GM10266 (cell line): ENCODE measurements around the gene PRSS21.

Source experiments
- DNase-seq: peaks from one replicate; pipeline ENCODE4 v3.0.0; 2012; ENCODE audit errors: extremely low spot score
- TF ChIP-seq, protein P1 (sequence below): IDR thresholded peaks from 2 replicates; pipeline ENCODE4 v1.5.1; 2012; ENCODE audit warnings: mild to moderate bottlenecking, low read depth; ENCODE audit not compliant: control insufficient read depth, insufficient read depth; ENCODE audit errors: missing control alignments

Gene PRSS21

GRCh38 chr16:2787961-2788360 is 29.1 kb upstream of the PRSS21 start:
- no peak for DNase-seq

GRCh38 chr16:2790631-2791030 is 26.4 kb upstream of the PRSS21 start:
- DNase-seq, result no peak
- TF ChIP-seq, protein P1, sequence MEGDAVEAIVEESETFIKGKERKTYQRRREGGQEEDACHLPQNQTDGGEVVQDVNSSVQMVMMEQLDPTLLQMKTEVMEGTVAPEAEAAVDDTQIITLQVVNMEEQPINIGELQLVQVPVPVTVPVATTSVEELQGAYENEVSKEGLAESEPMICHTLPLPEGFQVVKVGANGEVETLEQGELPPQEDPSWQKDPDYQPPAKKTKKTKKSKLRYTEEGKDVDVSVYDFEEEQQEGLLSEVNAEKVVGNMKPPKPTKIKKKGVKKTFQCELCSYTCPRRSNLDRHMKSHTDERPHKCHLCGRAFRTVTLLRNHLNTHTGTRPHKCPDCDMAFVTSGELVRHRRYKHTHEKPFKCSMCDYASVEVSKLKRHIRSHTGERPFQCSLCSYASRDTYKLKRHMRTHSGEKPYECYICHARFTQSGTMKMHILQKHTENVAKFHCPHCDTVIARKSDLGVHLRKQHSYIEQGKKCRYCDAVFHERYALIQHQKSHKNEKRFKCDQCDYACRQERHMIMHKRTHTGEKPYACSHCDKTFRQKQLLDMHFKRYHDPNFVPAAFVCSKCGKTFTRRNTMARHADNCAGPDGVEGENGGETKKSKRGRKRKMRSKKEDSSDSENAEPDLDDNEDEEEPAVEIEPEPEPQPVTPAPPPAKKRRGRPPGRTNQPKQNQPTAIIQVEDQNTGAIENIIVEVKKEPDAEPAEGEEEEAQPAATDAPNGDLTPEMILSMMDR, result no peak

More at GRCh38 chr16:2787961-2788360, 29.1 kb upstream of the PRSS21 start:
- TF ChIP-seq, protein P1, result no peak

- DNase-seq, result no peak
- TF ChIP-seq, protein P1, result no peak
Observed at GRCh38 chr16:2791174-2791573, 25.9 kb upstream of the PRSS21 start.

DNA sequence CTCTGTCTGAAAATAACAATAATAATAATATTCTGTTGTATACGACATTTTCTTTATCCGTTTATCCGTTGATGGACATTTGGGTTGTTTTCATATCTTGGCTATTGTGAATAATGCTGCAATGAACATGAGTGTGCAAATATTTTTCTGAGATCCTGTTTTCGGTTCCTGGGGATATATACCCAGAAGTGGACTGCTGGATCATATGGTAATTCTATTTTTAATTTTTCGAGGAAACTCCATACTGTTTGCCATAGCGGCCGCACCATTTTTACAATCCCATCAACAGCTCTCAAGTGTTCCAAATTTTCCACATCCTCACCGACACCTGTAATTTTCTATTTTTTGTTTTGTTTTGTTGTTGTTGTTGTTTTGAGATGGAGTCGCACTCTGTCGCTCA is 24.1 kb upstream of the PRSS21 start:
- no peak for DNase-seq
- TF ChIP-seq, protein P1, result no peak

DNA sequence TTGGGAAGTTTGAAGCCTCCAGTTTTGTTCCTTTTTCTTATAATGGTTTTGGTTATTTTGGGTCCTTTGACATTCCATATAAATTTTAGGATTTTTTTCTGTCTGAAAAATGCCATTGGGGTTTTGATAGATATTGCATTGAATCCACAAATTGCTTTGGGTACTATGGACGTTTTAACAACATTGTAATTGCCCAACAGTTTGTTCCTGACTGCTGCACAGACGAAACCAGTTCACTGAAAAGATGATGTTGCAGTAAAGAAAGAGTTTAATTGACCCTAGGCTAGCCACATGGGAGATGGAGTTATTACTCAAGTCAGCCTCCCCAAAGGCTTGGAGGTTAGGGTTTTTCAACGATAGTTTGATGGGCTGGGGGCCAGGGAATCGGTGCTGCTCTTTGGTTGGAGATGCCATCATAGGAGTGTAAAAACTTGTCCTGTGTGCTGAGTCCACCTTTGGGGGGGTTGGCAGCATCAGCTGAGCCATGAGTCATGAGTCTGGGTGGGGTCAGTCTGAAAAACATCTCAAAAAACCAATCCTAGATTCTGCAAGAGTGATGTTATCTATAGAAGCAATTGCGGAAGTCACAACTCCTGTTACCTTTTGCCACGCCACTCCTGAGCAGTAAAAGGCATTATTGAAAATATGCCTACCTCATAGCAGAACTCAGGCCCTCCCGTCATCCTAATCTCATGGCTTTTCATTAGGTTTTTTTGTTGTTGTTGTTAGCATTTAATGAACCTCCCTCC is 21.5 kb upstream of the PRSS21 start:
- TF ChIP-seq, protein P1, result no peak
- no peak for DNase-seq

GRCh38 chr16:2798723-2799204 is 18.3 kb upstream of the PRSS21 start:
- TF ChIP-seq, protein P1, result no peak
- DNase-seq, result no peak

DNA sequence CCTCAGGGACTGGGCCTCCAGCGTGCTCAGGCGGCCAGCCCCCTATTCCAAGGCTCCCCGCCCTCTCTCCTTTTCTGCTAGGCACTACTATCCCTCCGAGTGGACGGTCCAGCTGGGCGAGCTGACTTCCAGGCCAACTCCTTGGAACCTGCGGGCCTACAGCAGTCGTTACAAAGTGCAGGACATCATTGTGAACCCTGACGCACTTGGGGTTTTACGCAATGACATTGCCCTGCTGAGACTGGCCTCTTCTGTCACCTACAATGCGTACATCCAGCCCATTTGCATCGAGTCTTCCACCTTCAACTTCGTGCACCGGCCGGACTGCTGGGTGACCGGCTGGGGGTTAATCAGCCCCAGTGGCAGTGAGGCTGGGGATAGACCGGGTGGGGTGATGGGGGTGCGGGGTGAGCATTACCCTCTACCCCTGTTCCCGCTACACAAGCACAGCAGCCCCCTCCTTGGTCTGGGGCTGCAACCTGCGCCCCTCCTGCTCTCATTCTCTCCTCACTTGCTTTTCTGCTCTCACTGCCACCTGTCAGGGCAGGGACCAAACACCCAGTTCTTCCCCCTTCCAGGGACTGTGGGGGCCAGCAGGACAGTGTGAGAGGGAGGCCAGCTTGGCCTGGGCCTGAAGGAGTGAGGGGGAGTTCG is 17.7 kb upstream of the PRSS21 start:
- DNase-seq, result no peak
- TF ChIP-seq, protein P1, result no peak
